NOMO-1 treated with DMSO at 0.1 percent for 48 hours (cell line): Measurements from ENCODE around the gene VWC2.

Experiments
- DNase-seq: peaks from one replicate; lab custom pipeline; 2025; ENCODE audit not compliant: unreplicated experiment; lab: John Stamatoyannopoulos, UW

Gene VWC2

GRCh38 chr7:49781996-49782395 is 8.6 kb downstream of the VWC2 start:
- no peak for DNase-seq

DNA sequence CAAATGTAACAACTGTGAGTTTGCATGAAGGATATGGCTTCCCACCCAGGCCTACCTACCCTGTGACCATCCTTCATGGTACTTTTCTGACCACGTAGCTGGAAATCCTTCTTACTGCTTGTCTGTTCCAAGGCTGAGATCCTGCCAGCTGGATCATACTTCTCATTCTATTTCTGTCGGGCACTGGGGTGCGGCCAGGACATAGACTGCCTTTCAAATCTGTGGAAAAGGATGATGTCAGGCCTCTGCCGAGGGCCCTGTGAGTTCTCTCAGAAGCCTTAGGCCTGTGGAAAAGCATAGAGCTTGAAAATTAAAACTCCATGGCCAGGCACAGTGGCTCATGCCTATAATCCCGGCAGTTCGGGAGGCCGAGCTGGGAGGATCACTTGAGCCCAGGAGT is 10.0 kb downstream of the VWC2 start:
- no peak for DNase-seq

DNA sequence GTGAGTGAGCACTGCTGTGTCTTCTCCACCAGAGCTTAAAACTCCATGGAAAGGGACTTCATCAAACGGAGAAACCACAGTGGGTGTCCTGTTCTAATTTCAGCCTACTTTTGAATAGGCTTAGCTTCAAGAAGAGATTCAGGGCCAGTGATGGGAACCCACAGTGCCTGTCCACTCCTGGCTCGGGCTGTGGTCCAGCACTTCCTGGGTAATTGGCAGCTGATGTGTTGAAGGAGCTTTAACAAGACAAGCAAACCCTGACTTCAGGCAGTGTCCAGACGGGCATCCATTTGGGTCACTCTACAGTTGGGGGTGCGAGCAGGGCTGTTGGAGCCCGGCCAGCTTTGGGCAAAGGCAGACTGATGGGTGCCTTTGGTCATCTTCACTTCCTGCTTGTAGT is 14.5 kb downstream of the VWC2 start:
- no peak for DNase-seq

DNA sequence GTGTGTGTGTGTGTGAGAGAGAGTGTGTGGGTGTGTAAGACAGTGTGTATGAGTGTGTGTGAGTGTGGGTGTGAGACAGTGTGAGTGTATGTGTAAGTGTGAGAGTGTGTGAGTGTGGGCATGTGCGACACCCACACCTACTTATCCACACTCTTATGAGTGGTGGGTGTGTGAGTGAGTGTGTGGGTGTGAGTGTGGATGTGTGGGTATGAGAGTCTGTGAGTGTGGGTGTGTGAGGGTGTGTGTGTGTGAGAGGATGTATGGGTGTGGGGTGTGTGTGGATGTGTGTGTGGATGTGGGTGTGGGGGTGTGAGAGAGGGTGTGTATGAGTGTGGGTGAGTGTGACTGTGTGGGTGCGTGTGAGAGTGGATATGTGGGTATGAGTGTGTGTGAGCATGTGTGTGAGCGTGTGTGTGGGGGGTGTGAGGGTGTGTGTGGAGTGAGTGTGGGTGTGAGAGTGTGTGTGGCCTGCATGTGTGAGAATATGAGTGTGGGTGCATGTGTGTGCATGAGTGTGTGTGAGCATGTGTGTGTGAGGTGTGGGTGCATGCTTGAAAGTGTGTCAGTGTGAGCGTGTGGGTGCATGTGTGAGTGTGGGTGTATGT is 15.1 kb downstream of the VWC2 start:
- DNase-seq, result no peak

GRCh38 chr7:49789736-49790135 is 16.3 kb downstream of the VWC2 start:
- no peak for DNase-seq

- no peak for DNase-seq
These were observed 16.8 kb downstream of the VWC2 start for GRCh38 chr7:49790209-49790608.

DNA sequence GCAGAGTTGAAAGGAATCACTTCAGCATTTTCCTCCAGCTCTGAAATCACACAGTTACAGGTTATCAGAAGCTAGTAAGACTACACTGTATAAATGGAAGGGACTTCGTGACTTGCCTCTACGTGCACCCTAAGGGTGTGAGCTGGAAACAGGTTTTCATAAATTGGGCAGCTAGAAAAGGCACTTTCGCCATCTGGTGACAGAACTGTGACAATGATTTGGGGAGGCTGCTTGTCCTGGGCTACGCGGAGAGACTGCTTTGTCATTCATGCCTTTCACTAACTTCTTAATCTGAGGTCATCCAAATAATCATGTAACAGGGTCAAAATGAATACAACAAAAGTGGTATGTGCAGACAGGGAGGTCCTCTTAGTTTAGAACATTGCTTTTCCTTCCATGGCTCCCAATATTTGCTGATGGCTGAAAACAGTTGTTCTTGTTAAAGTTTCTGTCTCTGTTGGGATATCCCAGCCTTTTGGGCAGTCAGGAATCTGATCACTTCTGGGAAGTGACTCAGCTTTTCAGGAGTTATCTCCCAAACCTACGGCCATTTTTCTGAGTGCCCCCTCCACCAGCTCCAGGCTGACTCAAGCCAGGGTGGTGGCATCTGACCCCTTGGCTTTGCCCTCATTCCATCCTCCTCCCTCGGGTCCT is 17.8 kb downstream of the VWC2 start:
- peak; percentile 58 for DNase-seq

DNA sequence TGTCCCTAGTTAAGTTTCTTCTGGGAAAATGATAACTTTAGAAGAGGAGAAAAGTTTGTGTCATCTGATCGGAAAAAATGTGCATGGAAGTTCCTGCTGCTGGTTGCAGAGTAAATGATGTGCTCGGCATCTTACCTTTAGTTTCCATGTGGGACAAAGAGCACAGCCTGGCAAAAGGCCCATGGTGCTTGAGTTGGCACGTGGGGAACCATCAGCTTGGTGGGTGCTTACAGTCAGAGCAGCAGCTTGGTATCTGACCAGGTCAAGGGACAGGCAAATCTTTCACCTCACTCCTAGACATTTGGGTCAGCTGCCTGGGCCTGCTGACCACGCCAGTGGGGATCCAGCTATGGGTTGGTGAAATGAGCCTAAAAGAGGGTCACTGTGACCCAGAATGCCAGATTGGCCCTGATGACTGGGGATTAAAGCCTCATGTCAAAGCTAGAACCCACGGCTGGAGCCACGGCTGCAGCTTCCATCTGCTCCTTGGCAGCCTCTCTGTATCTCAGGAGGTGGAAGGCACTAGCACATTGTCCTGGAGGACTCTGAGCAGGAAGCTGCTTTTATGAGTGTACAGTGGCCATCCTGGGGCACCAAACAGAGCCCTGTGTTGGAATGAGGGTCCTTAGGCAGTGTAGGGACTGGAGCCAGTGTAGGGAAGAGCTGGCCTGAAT is 24.7 kb downstream of the VWC2 start:
- no peak for DNase-seq

DNA sequence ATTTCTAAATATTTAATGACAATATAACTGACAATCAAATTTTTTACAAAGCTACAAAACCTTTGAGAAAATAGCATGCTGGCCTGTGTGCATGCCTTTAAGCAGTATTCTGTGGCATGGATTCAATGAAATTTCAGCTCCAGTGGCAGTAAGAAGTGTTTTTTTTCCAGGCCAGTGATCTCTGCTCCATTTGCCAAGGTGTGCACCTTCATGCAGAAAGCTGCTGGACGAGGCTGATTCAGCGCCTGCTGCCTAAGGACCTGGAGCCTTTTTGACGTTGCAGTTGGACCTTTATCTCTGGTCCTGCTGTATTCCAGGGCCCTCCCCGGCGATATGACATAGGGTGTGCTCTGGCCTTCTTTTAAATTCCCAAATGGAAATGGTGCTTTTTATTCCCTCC is 26.6 kb downstream of the VWC2 start:
- DNase-seq, result no peak

DNA sequence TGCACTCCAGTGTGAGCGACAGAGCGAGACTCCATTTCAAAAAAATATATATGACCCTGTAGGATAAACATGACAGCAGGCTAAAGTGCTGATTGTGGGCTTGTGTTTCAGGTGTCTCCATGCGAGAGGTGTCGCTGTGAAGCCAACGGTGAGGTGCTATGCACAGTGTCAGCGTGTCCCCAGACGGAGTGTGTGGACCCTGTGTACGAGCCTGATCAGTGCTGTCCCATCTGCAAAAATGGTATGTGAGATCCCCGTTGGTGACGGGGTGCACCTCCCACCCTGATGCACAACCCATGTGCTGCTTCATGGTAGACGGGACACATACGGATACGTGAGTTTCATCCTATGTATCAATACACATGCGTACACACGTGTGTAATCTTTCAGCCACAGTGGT is 29.2 kb downstream of the VWC2 start:
- no peak for DNase-seq

DNA sequence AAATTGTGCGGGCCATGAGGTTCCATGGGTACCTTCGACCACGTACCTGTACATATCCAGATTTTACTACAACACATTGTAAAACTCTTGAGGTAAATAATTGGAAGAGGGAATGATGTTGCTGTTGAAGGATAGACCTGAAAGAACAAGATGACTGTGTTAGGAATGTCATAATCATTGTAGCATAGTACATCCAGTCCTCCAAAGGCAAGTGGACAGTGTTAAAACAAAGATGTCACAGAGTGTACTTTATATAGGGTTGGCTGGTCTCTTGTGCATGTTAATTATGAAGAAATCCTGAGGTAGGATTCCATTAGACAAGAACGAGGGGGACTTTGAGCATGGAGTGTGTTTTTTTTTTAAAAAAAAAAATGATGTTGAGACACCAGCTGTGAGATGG is 30.4 kb downstream of the VWC2 start:
- DNase-seq, result no peak

GRCh38 chr7:49805371-49806007 is 32.1 kb downstream of the VWC2 start:
- no peak for DNase-seq

- DNase-seq, result no peak
These were observed 39.1 kb downstream of the VWC2 start for GRCh38 chr7:49812534-49812933.

- DNase-seq, result no peak
These were observed 43.8 kb downstream of the VWC2 start for GRCh38 chr7:49817279-49817678.

DNA sequence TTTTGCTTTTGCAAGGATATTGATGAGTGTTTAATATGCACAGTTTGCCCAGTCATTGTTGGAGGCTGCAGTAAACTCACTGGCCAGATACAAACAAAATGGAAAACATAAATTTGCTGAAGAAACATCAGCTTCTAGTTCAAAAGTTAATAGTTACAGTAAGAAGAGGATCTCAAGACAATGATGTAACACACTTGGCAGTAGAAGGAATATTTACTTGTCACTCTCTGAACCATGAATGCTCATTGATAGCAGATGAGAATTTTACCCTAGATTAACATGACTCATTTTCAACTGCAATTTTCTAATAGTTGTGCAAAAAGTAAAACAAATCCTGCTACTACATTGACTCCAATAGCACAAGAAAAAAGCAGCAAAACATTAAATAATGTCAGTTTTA is 47.7 kb downstream of the VWC2 start:
- no peak for DNase-seq

GRCh38 chr7:49822856-49823255 is 49.4 kb downstream of the VWC2 start:
- DNase-seq, result no peak

DNA sequence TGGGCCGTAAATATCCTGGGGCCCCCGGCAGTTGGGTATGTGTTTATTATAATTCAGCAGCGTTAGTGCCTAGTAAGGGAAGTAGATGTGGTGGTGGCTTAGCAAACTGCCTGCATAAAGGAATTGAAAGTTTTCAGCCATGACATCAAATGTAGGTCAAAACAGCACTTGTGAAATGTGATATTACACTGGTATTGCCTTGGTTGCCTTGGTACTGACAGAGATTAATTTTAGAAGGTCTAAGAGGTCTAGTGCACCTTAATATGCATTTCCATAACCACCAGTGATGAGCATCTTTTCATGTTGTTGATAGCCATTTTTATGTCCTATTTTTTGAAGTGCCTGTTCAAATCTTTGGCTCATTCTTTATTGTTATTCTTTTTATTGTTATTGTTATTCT is 50.1 kb downstream of the VWC2 start:
- no peak for DNase-seq

DNA sequence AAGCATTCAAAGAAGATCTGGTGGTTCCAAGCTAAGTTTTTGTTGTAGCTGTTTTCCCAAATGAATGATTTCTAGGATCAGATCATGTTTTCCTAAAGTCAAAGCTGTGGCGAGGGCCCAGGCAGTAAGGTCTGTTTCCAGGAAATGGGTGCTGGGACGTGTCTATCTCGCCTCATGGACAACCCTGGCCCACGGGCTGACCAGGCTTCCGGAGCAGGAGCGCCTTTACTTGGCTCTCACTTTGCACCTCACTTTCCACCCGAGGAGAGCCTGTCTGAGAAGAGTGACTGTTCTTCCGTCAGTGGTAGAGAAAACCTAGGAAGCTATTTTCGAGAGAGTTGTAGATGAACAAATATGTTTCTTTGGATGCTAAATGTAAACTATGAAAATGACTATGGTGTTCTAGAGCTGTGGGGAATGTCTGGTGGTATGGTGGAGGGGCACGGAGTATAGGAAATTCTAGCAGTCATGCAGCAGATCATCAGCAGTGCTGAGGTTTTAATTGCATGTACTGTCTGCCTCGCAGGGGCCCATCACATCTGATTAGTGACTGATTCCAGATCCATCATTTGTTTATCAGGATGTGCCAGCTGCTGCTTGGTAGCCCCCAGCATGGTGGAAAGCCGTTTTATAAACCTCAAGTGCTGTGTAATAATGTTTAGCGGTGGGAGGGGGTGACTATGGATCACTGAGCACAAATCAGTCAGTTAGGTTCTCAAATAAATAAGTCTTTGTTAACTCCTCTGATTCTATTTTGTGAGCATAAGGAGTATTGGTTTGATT is 66.6 kb downstream of the VWC2 start:
- DNase-seq, result no peak

- no peak for DNase-seq
These were observed 67.4 kb downstream of the VWC2 start for GRCh38 chr7:49840751-49841405.

DNA sequence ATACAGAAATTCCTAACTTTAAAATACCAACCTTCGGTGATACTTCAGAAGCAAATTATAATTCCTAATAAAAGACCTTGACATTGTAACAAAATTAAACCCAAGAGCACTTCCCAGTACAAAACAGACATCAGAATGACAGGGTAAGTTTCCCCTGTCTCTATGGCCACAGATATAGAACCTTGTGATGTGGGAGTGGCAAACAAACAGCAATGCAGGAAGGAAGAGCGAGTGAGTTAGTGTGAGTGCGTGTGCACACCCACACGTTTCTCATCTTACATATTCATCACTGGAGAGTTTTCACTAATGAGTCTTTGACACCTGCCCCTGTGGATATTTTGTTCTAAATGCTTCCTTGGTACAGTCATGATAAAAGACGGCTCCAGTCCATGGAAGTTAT is 72.2 kb downstream of the VWC2 start:
- no peak for DNase-seq
